NOMO-1 (cell line): ENCODE measurements around the gene EXOC4.

Experiments
- DNase-seq, 2 experiments: peaks; one replicate each; lab custom pipeline; 2025; ENCODE audit not compliant: unreplicated experiment in 2 of 2; lab: John Stamatoyannopoulos, UW

Gene EXOC4

DNA sequence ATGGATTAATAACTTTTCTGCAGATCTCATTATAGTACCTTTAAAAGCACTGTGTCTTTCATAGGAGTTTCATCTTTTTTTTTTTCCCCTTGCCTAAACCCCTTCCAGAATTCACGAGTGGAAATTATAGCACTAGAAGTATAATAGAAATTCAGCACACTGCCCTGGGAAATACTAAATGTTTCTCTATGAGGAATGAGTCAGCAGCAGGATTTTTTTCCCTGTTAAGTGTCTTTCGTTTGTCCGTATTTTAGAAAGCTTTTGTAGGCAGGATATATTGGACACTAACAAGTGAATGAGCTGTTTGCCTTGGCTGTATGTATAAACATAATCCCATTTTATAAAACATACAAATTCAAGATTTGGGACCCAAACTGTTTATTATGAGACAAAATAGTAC, 105.8 kb downstream of the EXOC4 start:
- DNase-seq: no peak

DNA sequence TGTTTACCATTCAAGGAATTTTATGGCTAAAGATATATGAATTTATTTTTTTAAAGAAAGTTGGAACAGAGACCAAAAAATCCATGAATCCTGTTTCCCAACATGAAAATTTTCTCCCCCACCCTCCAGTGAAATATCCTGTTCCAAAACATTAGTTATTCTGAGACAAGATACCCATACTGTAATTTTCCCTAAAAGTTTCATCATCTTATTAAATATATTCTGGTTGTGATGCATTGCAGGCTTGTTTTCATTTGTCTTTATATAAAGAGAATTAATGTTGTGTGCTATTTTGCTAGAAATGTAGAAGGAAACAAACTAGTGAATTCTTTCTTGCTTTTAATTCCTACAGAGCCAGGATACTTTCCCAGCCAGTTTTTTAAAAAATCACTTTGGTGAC, 106.6 kb downstream of the EXOC4 start:
- no peak for DNase-seq

DNA sequence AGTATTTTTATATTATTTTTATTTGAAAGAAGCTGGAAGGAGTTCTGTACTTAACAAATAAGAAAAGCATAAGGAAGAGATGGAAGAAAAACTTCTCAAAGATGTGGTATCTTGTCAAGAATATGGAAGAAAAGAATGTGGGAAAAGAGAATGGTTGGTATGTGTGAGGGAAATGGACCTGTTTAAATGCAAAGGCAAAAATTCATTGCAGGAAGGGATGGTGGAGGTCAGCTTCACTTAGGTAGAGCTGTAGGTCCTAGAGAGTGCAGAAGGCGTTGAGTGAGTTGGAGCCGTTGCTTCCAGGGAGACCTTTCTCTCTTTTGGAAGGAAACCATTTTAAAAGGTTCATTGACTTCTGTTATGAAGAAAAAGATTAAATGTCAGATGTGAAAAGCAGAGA, 107.3 kb downstream of the EXOC4 start:
- no peak for DNase-seq

GRCh38 chr7:133361806-133362205, 108.9 kb downstream of the EXOC4 start:
- no peak for DNase-seq

DNA sequence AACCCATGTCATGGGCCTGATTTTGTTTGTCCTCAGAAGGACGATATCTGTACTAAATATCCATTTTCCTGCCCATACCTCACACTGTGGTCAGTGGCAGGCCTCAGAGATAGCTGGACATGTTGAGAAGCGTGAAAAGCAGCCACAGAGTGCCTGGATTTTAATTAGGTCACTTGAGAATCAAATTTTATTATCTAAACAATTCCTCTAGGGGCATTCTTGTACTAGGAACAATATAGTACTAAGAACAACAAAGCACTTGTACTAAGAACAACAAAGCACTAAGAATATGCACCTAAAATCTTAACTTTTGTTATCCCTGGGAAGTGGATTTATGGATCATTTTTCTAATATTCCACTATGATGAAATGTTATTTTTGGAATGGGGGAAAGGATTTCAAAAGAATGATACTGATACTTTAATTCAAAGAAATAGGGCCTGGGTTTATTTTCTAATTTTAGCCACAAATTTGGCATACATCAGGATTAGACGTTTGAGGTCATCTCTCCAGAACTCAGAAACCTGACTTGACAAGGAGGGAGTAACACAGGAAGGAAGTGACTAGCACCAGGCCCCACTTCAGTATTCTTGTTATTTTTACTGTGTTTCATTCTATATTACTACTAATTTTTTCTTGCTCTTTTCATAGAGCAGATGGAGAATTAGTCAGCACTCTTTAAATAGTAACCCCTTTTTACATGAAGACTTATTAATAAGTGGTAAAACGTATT, 112.2 kb downstream of the EXOC4 start:
- no peak for DNase-seq

DNA sequence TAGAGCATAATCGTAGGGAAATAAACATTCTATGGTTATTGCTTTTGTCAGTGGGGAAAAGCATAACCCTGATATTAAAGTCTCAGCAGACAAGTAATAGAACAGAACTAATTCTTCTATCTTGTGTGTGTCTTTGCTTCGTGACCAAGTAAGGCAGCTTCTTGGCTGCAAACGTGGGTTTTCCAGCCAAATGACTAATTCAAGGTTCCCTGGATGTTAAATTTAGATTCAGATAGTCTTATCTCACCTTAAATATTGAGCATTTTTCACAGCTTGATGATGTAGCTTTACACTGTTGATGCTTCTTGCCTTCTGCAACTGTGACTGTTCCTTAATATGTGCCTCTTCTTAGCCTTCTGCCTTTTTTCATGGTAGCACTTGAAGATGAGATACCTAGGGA, 113.0 kb downstream of the EXOC4 start:
- DNase-seq: no peak

DNA sequence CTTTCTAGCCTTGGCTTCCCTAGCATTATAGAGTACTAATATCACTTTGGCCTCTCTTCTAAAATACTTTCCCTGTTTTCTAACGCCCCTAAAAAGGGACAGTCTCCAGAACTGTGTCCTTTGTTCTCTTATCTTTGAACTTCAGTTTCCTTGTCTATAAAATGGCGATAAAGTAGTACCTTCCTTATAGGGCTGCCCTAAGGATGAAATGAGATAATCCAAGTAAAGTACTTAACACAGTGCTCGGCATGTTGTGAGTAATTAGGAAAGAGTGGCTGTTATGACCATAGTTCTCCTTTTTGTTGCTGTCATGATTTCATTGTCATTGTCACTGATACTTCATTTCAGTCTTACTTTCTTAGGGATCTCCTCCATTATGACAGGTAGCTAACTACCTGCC, 114.7 kb downstream of the EXOC4 start:
- no peak for DNase-seq

- DNase-seq: no peak
Observed at GRCh38 chr7:133369130-133369529, 116.3 kb downstream of the EXOC4 start.

- DNase-seq: no peak
Observed at GRCh38 chr7:133371616-133372015, 118.7 kb downstream of the EXOC4 start.

DNA sequence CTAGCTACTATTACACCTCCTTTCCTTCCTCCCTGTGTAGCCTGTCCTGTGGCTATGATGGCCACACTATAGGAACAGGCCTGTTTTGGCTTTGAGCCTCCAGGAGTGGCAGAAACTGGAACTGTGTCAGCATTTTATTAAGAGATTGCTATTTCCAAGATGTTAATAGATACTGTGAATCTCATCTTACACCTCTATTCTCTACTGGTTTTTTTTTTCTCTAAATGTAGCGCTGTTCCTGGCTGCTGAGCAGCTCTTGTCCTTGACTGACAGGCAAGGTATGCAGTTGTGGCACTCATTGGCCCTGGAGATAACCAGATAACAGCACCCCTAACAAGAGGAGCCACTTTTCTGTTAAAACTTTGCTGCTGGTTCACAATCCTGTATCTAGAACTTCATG, 119.5 kb downstream of the EXOC4 start:
- no peak for DNase-seq

DNA sequence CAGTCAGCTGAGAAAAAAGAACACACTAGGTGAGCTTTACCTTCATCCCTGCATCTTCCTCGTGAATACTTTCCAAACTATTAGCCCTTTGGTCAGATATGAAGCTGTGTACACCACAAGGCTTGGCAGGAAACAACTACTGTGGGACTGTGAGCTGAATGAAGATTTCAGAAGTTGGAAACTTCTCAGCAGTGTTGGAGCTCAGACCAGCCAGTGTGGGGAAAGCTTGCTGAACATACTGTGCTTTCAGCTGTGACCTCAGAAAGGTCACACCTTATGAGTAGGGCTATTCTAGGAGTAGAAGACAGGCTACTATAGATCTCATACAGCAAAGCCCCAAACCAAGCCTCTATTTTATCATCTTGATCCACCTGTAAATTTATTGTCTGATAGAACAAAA, 123.6 kb downstream of the EXOC4 start:
- no peak for DNase-seq

GRCh38 chr7:133381965-133382364, 129.1 kb downstream of the EXOC4 start:
- DNase-seq: no peak

DNA sequence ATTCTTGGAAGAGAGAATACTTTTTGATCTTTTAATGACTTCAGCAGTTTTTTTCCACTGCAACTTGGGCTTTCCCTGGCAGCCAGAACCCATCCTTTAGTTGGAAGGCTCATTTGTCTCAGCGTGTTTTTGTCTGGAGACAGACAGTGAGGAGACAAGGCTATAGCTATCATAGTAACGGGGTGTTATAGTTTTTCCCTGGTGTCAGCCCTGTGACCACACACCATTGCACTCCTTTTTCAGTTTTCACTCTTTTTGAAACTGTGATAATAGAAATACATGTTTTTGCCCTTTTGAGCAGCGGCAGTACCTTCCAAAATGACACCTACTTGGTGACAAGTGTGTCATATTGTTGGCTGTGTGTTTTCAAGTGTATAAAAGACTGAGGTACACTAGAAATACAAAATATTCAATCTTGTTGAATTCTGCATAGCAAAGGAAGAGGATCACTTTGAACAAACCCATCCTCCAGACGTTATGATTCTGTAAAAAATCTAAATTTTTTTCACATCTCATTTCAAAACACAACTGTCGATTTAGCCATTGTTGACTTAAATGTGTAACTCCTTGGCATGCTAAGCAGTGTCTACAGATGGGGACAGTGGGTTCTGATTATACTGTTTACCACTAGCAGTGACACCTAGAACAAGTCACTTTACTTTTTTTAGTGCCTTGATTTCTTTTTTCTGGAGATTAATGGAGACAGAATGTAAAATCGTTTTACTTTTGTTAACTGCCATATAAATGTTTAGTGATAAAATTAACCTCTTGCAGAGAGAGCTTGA, 130.1 kb downstream of the EXOC4 start:
- DNase-seq: no peak

DNA sequence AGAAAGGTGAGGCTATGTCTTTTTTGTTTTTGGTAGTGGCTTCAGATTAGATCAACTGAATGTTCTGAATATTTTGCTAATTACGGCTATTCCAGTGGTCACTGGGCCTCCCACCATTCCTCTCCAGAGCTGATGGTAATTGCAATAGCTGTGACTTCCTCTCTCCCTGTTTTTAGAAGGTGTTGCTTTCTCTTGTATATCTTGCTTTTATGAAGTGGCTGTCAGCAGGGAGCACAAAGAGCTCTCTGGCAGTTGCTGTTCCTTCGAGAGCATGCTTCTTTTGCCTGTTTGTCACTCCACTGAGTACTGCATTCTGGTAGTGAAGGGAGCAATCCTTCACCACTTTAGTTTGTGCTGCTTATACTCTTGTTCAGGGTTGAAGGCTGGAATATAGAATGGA, 133.3 kb downstream of the EXOC4 start:
- no peak for DNase-seq

GRCh38 chr7:133389727-133390126, 136.8 kb downstream of the EXOC4 start:
- no peak for DNase-seq

GRCh38 chr7:133391206-133391605, 138.3 kb downstream of the EXOC4 start:
- no peak for DNase-seq

- DNase-seq: no peak
Observed at GRCh38 chr7:133394369-133394768, 141.5 kb downstream of the EXOC4 start.

- no peak for DNase-seq
Observed at GRCh38 chr7:133395551-133395950, 142.7 kb downstream of the EXOC4 start.

GRCh38 chr7:133398506-133398905, 145.6 kb downstream of the EXOC4 start:
- DNase-seq: peak in 1 of 2 experiments; percentile 19

GRCh38 chr7:133401225-133401624, 148.3 kb downstream of the EXOC4 start:
- DNase-seq: no peak

DNA sequence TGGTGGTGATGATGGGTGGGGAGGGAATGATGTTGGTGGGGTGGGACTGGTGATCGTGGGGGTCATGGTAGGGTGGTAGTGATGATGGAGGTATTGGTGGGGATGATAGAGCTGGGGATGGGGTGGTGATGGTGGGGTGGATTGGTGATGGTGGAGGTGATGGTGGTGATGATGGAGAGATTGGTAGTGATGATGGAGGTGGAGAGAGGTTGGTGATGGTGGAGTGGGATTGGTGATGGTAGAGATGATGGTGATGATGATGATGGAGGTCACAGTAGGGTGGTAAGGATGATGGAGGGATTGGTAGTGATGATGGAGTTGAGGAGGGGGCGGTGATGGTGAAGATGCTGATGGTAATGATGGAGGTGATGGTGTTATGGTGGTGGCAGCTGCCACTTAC, 155.3 kb downstream of the EXOC4 start:
- DNase-seq: no peak

- no peak for DNase-seq
Observed at GRCh38 chr7:133409421-133409820, 156.5 kb downstream of the EXOC4 start.
